GM18502 (cell line): ENCODE results near the gene TWF2.

Experiments
- ATAC-seq: cut with Tn5 transposase; IDR thresholded peaks from one replicate; pipeline ENCODE4 v1.9.1; 2021; ENCODE audit warnings: mild to moderate bottlenecking; ENCODE audit not compliant: unreplicated experiment, poor library complexity

The TWF2 gene

GRCh38 chr3:52186729-52187128 is 52.2 kb downstream of the TWF2 start:
- no peak for ATAC-seq

GRCh38 chr3:52185837-52186236 is 53.1 kb downstream of the TWF2 start:
- ATAC-seq, result no peak

GRCh38 chr3:52185311-52185710 is 53.6 kb downstream of the TWF2 start:
- no peak for ATAC-seq

GRCh38 chr3:52184690-52185089 is 54.3 kb downstream of the TWF2 start:
- ATAC-seq, result no peak

GRCh38 chr3:52183786-52184445 is 55.0 kb downstream of the TWF2 start:
- ATAC-seq, result no peak

GRCh38 chr3:52182691-52183090 is 56.3 kb downstream of the TWF2 start:
- no peak for ATAC-seq

- no peak for ATAC-seq
These were observed 56.8 kb downstream of the TWF2 start for GRCh38 chr3:52182196-52182595.

GRCh38 chr3:52181543-52181942 is 57.4 kb downstream of the TWF2 start:
- ATAC-seq, result no peak
